ENCODE data around the gene GRID1.

- TF ChIP-seq CTCF (IDR thresholded peaks at IDR 0.05) (no peak), POLR2A (IDR thresholded peaks at IDR 0.05) (no peak)
These were observed 121.6 kb downstream of the GRID1 start for GRCh38 chr10:86245015-86245394.
